Activated naive CD4-positive, alpha-beta T cell treated with anti-CD3 and anti-CD28 coated beads, Interleukin-2, amount 50 U/mL, for 16 hours (primary cell): Measurements from ENCODE around the gene ARL14EP.

ENCODE experiments used
- DNase-seq: peaks from one replicate; pipeline ENCODE4 v3.0.0-alpha.2; 2020

Gene ARL14EP

DNA sequence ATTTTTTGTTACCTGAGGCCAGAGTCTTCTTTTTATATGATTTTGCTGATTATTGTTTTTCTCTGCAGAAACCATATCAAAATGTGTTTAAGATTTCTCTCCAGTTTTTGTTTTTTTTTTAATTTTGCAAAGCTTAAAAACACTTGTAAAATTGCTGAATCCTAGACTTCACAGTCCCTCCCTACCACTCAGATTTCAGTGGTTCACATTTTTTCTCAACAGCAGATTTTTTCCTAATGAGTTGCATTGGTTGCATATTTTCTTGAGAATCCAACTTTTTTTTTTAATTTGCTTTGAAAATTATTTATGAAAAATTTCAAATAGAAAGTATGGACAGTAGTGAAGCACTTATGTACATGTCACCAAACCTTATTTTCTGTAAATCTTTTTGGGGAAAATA lies 5.8 kb downstream of the ARL14EP start:
- DNase-seq, result no peak

DNA sequence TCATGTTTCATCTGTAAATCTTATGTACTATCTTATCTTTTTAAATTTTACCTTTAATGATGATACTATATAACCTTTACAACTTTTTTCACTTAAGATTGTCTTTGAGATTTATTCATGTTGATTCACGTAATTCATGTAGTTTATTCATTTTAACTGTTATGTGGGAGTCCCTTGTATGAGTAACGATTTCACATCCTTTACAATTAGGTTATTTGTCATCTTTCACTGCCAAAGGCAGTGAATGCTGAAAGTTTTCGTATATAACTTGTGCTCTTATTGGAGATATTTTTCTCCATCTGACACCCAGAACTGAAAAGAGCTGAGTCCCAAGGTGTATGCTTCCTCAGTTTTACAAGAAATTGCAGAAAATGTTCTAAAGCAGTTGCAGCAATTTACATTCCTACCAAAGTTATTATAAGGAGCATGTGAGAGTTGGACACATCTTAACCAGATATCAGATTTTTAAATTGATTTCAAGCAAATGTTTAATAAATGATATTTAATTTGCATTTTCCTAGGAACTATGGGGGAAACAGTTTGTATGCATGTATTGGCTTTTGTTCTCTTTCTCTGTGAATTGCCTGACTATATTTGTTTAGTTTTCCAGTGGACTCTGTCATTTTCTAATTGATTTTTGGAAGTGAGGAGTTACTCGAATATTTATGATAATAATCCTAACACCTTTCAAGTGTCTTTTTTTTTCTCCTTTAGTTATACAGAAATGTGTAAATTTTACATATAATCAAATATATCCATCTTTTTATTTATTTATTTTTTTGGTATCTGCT lies 6.4 kb downstream of the ARL14EP start:
- no peak for DNase-seq

DNA sequence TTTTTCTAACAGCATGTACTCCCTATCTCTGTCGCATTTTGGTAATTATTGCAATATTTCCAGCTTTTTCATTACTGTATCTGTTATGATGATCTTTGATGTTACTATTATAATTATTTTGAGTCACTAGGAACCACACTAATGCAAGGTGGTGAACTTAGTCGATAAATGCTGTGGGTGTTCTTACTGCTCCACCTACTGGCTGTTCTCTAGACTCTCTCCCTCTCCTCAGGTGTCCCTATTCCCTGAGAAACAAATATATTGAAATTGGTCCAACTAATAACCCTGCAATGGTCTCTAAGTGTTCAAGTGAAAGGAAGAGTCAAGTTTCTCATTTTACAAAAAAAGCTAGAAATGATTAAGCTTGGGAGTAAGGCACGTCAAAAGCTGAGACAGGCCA lies 10.5 kb downstream of the ARL14EP start:
- no peak for DNase-seq

DNA sequence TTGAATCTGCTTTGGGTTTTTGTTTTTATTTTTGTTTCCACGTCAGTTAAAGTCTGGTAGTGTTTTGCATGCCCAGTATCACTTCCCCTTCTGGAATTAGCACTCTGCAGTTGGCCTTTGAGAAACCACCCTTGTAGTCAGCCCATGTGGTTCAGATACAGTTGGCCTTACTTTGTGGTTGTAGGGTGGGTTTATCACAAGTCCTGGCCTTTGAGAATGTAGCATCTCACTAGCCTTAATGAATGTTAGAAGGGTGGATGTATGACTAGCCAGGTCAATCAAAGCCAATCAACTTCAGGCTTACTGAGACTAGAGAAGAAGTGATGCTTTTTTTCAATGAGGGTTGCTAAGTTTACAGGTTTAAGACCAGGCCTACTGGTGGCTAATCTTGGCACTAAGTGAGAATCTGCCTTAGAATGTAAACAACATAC lies 19.8 kb downstream of the ARL14EP start:
- DNase-seq, result no peak

DNA sequence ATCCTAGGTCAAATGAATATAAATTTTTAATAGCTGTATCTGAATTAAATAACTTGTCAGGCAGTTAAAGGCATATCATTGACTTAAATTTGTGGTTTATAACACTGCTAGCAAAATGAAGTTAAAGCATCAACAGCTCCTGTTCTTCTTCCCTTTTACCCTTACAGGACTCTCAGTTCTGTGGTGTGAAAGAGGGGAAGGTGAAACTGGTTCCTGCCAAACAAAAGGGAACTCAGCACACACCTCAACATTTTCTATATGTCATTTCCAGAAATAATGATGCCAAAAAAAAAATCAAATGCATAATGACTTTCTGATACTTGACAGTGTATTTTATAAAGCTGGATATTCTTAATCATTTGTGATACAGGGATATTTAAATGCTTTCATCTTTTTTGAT lies 21.2 kb downstream of the ARL14EP start:
- DNase-seq, result no peak

DNA sequence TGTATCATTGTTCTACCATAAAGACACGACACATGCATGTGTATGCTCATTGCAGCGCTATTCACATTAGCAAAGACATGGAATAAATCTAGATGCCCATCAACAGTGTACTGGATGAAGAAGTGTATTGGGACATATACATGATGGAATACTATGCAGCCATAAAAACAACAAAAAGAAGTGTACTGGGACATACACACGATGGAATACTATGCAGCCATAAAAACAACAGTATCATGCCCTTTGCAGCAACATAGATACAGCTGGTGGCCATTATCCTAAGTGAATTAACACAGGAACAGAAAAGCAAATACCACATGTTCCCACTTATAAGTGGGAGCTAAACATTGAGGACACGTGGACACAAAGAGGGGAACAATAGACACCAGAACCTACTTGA lies 22.7 kb downstream of the ARL14EP start:
- DNase-seq, result no peak

DNA sequence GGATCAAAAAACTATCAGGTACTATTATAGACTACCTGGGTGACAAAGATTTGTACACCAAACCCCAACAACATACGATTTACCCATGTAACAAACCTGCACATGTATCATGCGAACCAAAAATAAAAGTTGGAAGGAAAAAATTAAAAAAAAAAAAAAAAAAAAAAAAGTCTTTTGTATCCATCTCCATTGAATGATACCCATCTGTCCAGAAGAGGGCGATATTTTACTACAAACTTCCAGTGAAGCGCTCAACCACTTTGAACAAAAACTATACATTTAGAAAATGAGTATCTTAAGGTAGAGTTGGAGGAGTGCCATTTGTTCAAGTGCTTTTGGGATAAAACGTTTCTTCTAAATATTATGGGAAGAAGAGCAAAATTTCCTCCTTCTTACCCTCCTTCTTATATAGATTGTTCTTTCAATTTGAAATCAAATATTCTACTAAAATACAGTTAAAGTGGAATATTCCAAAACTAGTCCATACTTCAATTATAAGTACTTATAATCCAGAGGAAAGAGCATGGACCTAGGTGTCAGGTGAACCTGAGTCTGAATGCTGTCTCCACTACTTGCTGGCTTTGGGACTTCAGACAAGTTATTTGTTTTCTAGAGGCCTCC lies 23.3 kb downstream of the ARL14EP start:
- no peak for DNase-seq

DNA sequence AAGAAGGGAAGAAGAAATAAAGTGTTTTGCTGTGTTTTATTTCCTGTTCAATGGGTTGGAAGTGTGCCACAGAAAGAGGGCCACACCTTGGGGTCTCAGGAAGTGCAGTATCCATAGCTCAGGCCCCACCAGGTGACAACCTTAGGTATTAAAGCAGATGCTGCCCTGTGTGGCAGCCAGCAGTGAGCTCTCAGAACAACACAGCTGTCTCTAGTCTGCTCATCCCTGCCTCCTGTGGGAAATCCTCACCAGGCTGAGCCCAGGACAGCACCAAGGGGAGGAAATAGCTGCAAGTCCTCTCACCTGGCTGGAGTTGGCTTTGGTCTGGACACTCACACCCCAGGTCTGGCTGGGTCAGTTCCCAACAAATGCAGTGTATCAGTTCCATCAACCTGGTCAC lies 25.1 kb downstream of the ARL14EP start:
- DNase-seq, result no peak

DNA sequence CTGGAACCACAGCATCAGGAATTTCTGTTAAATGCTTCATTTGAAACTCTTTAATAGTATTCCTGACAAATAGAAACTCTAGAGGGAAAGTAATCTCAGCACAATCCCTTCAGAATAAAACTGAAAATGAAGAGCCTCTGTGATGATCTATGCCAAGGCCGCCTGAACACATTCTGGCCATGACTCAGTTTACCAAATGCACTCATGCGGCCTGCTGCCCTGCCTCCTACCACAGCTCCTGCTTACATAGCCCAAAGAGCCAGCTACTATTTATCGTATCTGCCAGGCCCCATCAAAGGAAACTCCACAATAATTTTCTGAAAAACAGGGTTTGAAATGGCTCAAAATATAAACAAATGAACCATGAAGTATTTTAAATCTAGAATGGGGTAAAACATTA lies 27.0 kb downstream of the ARL14EP start:
- no peak for DNase-seq

DNA sequence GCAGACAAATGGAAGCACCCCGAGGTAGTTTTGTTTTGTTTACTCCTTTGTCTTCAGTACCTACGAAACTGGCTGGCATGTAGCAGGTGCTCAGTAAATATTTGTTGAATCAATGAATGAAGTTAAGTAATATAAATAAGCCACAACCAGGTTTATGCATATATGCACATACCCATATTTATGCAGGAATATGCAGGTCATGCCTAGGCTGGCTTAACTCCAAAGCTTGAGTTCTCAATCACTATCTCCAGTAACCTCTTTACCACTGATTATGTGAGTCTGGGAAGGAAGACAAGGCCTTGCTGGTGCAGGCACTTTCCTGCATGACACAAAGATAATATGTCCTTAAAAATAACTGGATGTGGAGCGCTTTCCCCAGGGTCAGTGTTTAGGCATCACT lies 27.5 kb downstream of the ARL14EP start:
- no peak for DNase-seq

DNA sequence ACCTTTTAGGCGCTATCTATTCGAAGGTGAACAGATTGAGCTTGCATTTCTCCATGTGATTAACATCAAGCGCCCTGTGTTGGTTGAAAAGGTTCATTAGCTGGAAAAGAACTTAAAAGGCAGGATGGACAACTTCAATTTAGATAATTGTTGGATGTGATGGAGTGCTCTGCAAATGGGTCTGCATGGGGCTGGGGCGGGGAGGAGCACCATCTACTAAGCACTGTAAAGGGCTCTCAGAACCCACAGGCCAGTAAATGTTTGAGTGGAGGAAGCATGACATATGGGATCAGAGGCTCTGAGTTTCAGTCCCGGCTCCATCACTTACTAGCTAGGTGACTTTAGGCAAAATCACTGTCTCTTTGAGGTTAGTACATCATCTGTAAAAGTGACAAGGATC lies 28.2 kb downstream of the ARL14EP start:
- DNase-seq, result no peak

DNA sequence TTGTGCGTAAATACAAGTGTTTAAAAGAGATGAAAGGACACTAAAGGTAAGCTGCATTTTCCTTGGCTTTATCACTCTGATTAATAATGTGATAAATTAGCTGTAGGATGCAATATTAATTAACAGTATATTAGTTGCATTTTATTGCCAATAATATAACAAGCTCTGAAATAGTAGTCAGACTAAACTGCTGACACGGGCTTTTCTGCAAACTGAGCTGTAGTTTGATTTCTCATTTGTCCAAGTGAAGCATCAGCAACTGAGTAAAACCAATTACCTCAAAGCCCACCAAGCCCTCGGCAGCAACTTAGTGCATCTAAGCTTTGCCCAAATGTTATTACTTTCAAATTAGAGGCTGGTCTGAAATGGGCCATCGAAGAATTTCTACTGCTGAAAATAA lies 33.5 kb downstream of the ARL14EP start:
- no peak for DNase-seq

DNA sequence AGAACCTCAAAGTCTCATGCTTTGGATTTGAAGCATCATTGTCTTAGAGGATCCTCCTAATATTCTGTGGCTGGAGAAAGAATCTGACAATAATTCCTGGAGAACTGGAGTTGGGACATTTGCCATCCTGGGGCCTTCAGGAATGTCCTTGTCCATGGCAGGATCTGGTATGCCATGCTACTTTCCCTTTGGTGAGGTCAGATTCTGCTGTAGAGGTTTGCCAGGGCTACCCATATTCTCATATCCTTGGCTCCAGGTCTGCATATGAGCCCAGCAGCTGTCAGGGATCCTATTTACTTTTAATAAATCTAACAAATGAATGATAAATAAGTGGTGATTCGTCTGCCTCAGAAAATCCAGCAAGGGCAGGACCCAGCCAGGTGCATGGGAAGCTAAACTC lies 35.0 kb downstream of the ARL14EP start:
- DNase-seq, result no peak

DNA sequence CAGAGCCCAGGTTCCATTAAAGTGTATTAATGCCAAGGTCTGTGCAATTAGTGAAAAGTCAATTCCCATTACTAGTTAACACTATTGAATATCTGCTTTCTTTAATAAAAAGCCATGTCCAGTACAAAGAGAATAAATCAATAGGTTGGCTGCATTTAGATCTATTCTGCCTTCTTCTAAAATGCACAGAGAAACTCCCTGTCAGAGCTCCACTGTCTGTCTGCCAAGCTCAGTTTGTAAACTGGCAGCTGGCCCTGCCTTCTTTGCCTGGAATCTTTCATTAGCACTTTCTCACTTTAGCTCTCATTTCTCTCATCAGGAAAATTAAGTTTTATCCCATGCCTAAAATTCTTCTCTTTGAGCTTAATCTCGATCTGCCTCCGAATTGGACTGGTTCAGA lies 35.6 kb downstream of the ARL14EP start:
- DNase-seq, result no peak

DNA sequence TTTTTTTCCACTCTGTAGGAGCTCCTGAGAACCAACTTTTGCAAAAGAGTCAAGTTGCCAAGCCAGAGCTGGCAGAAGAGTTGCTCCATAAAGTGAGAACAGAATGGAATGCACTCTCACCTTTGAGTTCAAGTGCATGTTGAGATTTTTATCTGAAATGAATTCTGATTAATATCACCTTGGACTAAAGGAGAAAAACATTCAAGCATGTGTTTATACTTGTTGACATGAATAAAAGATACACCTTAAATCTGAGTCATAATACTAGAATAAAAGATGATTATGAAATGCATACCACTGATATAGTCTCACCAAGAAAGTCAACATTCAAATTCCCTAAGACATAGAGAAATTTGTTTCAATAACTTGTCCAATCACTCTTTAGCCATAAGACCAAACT lies 37.8 kb downstream of the ARL14EP start:
- DNase-seq, result no peak

DNA sequence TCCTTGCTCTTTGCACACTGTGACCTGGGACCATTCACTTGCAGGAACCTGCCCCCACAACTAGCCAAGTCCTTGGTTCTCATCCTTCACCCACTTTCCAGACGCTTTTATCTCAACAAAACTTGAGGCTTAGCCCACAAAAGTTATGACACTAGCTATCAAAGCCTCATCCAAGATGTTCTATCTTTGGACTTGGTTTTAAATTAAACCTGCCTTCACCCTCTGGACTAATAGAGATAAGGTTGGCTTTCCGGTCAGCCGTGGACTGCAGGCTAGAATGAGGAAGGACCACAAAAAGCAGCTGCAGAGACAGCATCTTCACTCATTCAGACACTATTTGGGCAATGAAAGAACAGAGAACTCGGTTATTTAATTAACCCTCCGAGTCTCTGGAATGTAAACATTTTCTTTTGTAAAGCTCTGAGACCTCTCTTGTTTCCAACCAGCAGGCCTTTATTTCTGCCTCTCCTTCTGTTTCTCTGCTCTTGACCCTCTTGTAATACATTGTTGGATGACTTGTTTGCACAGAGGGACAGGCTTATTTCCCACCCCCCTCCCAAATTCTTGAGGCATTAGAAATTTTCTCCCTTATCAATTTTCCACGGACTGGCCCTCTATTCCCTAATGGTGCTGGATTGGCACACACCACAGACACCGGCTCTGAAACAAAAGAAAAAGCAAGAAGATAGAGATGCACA lies 41.4 kb downstream of the ARL14EP start:
- no peak for DNase-seq

DNA sequence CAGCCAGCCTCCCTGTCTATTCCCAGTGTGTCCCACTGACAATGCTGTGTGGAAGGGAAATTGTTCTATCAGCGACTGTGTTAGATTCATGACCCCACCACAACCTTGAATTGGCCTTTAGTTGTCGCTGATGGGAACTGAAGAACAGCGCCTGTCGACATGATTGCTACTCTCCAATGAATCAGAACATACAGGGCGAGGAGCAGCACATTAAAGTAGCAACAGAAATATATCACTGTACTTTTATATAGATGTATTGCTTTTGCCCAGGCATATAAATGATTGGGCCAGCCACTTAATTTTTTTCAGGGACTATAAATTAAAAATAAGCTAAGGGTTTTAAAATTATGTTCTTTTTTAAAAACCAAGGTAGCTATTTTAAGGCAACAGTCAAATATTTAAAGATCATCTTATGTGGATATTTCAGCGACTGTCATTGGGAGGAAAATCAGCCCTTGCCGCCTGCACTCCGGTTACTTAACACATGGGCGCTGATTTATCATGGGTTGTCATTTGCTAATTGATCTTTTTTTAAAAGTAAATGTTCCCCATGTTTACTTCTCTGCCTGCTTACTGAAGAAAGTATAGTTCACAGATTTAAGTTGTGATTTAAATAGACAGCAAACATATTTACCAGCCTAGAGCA lies 42.1 kb downstream of the ARL14EP start:
- DNase-seq, result no peak

DNA sequence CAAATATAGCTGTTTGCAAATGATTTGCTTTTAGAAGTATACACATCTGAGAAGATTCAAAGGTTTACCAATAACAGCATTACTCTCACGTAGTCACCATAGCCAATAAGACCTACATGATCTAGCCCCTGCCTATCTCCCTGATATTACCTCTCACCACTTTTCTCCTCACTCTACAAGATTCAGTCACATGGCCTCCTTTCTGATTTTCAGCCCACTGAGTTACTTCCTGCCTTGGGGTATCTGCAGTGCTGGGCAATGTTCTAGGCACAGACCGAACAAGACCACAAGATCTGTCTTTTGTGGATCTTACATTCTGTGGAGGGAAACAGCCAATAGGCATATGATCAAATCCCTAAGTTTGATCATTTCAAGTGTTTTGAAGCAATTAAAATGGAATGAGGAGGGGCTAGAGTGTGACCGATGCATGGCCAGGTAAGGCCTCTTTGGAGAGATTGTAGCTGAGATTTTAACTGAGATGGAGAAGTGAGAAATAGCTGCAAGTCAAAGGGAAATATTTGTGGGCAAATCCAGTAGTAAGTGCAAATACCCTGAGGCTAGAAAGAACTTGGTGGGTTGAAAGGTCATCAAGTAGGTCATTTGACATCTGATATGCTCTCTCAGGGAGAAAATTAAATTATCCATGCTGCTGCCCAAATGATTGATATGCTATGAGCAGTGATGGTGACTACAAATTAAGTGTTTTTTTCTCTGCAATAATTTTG lies 43.1 kb downstream of the ARL14EP start:
- DNase-seq, result no peak

DNA sequence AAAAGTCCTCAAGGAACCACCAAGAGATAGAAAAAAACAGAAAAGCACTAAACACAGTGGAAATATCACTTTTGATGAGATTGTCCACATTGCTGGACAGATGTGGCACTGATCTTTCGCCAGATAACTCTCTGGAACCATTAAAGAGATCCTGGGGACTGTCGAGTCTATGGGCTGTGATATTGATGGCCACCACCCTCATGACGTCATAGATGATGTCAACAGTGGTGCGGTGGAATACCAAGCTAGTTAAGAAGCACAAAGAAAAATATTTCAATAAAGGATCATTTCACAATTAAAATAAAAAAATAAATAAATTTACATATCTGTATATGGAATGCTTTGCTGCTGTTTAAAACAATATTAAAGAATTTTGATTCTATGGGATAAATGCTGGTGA lies 45.5 kb downstream of the ARL14EP start:
- DNase-seq, result no peak

DNA sequence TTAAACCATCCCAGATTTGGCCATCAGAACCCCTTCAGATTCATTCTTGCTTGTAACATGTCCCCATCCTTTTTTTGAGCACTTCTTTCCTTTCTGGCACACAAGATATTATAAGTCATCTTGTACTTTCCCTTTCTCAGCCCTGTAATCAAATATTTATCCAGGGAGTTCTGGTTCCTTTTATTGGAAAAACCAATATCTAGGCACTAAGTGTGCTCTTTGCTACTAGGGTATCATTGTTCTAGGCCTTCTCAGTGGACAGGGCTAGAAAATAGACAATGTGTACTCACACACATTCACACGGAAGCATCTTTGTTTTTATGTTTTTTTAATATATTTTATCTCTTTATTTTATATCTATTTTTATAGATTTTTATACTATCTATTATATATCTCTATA lies 47.3 kb downstream of the ARL14EP start:
- no peak for DNase-seq

DNA sequence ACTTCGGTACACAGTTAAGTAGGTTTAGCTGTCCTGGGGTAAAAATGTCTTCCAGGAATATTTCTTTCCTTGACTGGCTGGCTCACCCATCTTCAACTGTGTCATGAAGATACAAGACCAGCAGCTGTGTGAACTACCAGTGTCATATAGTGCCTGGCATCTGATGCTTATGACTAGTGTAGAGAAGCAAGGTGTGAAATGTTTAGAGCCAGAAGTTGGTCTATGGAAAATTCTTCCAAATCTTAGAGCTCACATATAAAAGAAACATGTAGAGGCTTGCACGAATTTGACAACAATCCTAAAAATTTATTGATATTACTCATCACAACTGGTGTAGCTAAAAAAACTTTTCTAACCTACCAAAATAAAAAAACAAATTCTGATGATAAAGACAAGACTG lies 54.4 kb downstream of the ARL14EP start:
- no peak for DNase-seq

DNA sequence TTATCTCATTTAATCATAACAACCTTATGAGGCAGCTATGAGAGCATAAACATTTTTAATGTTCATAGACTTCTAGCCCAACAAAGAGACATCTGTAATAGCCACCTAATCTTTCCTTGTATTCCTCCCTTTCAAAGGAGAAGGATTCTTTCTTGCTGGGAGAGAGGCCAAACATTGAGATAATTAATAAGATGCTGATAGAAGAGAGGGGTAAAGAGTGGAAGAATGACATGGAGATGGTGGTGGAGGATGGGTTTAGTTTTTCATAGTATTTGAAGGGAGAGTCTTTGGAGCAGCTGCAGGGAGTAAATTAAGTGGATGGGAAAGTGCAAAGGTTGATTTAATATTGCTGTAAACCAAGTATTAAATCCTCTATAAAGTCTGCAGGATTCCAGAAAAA lies 57.9 kb downstream of the ARL14EP start:
- DNase-seq, result no peak

DNA sequence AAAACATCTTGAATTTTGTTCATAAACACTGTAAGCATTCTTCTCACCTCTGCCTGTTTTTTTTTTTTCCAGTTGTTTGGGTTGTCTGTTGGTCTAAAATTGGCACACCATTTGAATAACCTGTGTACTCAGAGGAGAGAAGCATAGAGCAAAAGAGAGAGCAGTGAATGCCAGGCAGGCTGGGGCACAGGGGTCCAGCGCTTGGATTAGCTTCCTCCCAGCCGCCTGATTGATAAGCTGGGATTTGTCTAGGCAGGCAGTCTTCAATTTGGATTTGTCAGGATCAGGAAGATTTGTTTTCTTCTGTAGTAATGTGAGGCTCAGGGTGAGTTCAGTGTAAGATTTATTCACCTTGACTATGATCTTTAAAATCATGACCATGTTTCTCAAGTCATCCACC lies 59.0 kb downstream of the ARL14EP start:
- DNase-seq, result no peak
